Muscle of back (tissue), 13 donors: Measurements from ENCODE around the gene BTF3L4. TPM values are rescaled to one million over a fixed set of nuclear protein-coding genes. Genes with fewer than 3 reads are reported as not detected.
A peak's percentile ranks its signal among the peaks of the same experiment; 100 is the strongest.
"Not testable (repeated sequence)": the region's sequence is repeated elsewhere in the genome, so short reads cannot be mapped to it uniquely, and the experiment has no call there.

Experiments
- DNase-seq, 3 donors: peaks; one replicate each; pipeline versions ENCODE4 v3.0.0 to v3.0.0-alpha.2; 2013
- long read RNA-seq, 9 donors: transcript quantifications; one replicate each; lab custom pipeline, GENCODE V29; 2026
- polyA plus RNA-seq, 10 donors: library from polyadenylated mRNA; unstranded; fragments of 120-200 nt; gene quantifications; one replicate each; pipeline ENCODE4 v1.2.1, GENCODE V29; 2013; ENCODE audit not compliant: insufficient read length in 10 of 10

The BTF3L4 gene
- 10 to 100 TPM; 64.5 to 84.7 (median 75.4) TPM for polyA plus RNA-seq
- long read RNA-seq, donor 1, full-length matches to known transcripts: 31 of 36 reads
- long read RNA-seq, donor 1, partial matches to known transcripts: 5 of 36 reads
- long read RNA-seq, donor 1, other reads (novel, unspliced or antisense): 0 of 36 reads
- long read RNA-seq, donor 2, full-length matches to known transcripts: 42 of 42 reads
- long read RNA-seq, donor 2, partial matches to known transcripts: 0 of 42 reads
- long read RNA-seq, donor 2, other reads (novel, unspliced or antisense): 0 of 42 reads
- long read RNA-seq, donor 3: 0 reads
- long read RNA-seq, donor 4, full-length matches to known transcripts: 36 of 36 reads
- long read RNA-seq, donor 4, partial matches to known transcripts: 0 of 36 reads
- long read RNA-seq, donor 4, other reads (novel, unspliced or antisense): 0 of 36 reads
- long read RNA-seq, donor 5, full-length matches to known transcripts: 52 of 52 reads
- long read RNA-seq, donor 5, partial matches to known transcripts: 0 of 52 reads
- long read RNA-seq, donor 5, other reads (novel, unspliced or antisense): 0 of 52 reads
- long read RNA-seq, donor 6, full-length matches to known transcripts: 60 of 60 reads
- long read RNA-seq, donor 6, partial matches to known transcripts: 0 of 60 reads
- long read RNA-seq, donor 6, other reads (novel, unspliced or antisense): 0 of 60 reads
- long read RNA-seq, donor 7, full-length matches to known transcripts: 29 of 29 reads
- long read RNA-seq, donor 7, partial matches to known transcripts: 0 of 29 reads
- long read RNA-seq, donor 7, other reads (novel, unspliced or antisense): 0 of 29 reads
- long read RNA-seq, donor 8, full-length matches to known transcripts: 31 of 31 reads
- long read RNA-seq, donor 8, partial matches to known transcripts: 0 of 31 reads
- long read RNA-seq, donor 8, other reads (novel, unspliced or antisense): 0 of 31 reads
- long read RNA-seq, donor 9, full-length matches to known transcripts: 8 of 8 reads
- long read RNA-seq, donor 9, partial matches to known transcripts: 0 of 8 reads
- long read RNA-seq, donor 9, other reads (novel, unspliced or antisense): 0 of 8 reads

- peak; percentile 89 to 96 (median 94) for DNase-seq
Measured at GRCh38 chr1:52056163-52056936, at the start of gene BTF3L4. TSS of gene BTF3L4 (plus strand) at chr1:52056295. CDS start at chr1:52059848, 3,553 bp downstream.

- peak; percentile 34 to 81 (median 61) for DNase-seq
Measured at GRCh38 chr1:52007215-52008002, 48.7 kb upstream of the BTF3L4 start.

DNA sequence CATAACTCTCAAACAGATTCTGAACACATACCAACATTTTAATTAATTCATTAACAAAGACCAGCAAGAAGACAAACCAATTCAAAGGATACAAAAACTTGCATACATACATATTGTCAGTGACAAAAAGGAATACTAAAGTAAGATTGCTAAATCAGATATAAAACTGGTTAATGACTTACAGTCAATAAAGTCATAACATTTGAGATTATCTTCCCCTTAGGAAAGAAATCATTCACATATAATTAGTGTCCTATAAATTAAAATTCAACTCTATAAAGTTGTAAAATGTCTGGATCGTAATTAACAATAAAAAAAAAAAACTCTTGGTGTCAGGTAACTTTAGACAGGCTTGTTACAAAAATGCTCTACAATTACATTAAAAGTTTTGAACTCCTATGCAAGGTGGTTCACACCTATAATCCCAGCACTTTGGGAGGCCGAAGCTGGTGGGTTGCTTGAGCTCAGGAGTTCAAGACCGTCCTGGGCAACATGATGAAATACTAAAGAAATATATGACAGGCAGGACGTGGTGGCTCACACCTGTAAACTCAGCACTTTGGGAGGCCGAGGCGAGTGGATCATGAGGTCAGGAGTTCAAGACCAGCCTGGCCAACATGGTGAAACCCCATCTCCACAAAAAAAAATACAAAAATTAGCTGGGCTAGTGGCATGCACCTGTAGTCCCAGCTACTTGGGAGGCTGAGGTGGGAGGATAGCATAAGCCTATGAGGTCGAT lies 47.9 kb upstream of the BTF3L4 start:
- DNase-seq: no peak

DNA sequence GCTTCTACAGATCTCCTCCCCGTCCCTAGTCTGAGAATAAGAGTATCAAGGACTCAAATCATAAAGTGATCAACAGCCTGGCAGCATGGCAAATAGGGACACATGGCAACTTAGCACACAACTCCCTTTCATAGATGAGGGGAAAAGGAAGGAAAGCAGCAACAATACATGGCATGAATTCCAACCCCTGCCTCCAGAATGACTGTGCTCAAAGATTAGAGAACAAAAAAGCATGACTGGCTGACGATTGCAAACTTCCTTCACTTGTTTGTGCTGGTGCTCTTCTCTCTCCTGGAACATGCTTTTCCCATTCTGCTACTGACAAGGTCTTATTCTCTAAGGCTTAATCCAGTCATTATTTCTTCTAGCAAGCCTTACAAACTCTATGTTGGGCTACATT lies 34.0 kb upstream of the BTF3L4 start:
- DNase-seq: no peak

DNA sequence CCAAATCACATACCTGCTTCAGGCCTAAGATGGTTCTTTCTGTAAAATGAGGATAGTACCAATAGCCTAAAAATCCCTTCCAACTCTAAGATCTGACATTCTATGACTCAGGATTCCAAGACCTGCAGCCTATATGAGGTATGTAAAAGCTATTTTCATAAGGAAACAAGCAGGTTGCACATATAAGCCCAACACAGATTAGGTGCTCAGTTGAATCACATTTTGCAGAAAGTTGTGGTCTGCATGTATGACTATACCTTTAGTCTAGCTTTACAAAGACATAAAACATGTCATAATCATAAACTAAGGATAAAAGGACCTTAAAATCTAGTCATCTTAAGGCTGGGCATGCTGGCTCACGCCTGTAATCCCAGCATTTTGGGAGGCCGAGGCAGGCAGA lies 29.8 kb upstream of the BTF3L4 start:
- DNase-seq: no peak

DNA sequence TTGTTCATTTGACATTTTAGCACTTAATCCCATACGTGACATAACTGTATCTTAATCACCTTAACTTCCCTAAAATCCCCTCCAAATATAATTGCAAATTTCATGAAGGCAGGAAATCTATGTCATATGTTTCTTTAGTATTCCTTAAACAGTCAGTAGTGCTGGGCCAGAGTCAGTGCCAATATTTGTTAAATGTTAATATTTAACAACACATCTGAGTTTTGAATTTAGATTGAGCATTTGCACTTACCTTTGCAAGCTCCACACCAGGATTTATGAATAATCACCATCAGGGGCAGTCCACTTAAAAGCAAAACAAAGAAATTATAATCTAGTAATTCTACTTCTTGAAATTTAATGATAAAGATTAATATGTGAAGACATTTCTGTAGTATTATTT lies 27.8 kb upstream of the BTF3L4 start:
- no peak for DNase-seq

GRCh38 chr1:52028839-52029238 lies 27.3 kb upstream of the BTF3L4 start:
- not testable (repeated sequence) for DNase-seq

DNA sequence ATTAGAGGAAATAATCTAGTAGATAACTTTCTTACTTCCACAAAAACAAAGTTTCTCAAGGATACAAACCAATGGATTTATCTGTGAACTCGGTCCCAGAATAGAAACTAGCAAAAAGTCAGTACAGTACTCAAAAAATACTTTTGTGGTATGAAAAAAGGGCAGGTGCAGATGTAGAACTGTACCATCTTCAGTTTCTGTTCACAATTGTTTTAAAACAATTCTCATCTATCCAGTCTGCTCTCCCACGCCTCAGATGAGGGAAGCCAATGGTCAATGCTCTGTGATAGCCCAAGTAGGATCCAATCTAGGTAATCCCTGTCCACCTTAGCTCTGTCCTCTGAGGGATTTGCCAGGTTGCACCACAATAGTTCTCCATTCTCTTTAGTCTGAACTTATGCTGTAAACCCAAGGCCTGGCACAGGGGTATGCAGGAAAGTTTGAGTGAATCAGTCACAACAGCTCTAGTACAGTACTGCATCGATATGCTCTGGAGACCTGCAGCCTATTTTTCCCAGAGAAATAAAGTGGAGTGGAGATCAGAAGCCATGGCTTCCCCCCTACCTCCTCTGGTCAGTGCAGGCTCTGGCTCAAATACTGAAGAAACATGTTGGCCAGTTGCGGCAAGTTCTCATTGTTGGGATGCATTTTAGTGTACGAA lies 23.8 kb upstream of the BTF3L4 start:
- no peak for DNase-seq

DNA sequence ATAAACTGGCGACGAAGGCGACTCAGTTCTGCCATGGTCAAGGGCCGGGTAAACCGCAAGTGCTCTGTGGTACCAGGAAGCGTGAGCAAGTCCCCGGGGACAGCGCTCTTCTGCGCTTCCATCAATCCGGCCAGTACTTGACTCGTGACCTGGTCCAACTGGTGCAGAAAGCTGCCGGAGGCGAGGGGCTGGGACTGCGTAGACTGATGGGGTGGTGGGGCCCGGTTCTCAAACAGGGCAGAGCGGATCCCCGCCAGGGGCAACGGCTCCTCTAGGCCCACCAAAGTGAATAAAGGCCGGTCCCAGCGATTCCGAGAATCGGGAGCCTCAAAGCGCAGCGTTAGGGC lies 23.3 kb upstream of the BTF3L4 start:
- no peak for DNase-seq

DNA sequence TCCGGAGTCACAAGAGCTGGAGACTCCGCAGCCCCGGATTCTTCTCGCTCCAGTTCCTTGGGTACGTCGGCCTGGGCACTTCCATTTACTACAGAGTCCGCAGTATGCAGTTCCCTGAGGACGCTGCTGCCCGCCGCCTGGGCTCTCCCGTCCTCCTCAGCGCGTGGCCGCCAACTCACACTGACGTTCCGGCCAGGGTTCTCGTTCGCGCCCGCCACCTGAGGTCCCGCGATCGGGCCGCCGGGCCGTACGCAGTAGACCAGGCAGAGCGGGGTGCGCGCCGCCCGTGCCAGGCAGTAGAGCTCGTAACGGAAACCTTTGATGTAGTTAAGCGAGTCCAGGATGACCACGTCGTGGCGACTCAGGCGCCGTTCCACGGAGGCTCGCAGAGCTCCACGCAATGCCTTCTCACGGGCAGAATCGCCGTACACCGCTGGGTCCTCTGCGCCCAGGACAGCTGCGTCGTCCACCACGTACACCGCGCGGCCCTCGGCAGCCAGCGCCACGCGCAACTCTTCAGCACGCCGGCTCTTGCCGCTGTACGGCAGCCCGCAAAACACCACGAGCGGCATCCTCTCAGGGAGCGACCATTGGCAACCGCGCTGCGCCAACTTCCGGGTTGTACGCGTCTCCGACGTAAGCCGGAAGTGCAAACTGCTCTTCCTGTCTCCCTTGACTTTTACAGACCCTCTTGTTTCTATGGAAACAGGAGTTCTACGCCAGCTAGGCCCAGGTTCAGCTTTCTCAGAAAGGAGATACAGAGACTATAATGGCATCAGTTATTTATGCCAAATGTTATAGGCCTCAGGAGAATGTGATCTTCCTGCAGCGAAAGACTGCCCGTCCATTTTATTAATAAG lies 22.7 kb upstream of the BTF3L4 start, which contains the start of gene KTI12:
Gene KTI12, minus strand, starts transcription at position 621 of the 860 bp plus-strand sequence. Its CDS starts 49 bp downstream, at position 572.
- peak; percentile 88 to 96 (median 94) for DNase-seq

DNA sequence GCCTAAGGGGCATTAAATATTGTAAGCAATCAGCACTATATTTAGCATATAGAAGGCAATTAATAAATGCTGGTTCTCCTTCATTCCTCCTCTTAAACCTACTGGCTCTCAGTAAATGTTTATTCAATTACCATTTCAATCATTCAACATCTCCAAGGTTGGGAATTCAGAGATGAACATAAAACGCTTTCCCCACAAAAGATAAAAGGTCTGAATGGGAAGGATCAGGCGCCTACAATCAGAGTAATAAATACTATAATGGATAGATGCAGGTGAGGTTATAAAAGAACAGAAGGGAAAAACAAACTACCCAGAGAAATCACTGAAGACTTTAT lies 22.1 kb upstream of the BTF3L4 start:
- no peak for DNase-seq

GRCh38 chr1:52037402-52037814 lies 18.7 kb upstream of the BTF3L4 start:
- no peak for DNase-seq

DNA sequence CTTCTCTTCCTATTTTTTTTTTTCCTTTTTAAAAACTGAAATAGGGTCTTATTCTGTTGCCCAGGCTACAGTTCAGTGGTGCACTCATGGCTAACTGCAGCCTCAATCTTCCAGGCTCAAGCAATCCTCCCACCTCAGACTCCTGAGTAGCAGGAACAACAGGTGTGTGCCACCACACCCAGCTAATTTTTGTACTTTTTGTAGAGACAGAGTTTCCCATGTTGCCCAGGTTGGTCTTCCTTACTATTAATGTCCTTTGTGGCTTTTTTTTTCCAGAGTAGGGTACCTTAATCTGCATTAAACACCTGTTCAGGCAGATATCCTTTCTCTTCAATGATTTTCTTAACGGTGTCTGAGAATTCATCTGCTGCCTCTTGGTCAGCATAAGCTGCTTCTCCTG lies 18.2 kb upstream of the BTF3L4 start:
- no peak for DNase-seq

DNA sequence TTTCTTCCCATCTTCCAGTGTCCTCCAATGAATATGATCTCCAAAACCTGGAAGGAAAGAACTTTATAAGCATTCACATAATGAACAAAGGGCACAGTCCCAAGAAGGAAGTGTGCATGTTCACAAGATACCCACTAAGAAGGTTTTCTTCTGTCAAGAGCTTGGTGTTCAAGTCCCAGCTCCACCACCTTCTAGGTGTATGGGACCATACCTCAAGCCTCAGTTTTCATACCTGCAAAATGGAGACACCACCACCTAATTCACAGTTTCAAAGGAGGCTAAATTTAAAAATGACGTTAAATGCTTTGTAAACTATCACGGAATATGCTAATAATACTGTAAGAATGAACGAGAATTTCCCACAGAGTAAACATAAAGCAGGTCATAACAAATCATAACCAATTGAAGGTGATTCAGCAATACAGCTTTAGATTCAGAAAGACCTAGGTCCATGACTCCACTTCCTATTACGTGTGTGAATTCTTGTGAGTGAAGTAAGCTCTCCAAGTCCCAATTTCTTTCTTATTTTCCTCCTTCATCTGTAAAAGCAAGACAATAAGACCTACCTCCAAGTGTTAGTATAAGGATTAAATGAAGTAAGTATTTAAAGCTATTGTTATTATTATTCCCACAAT lies 14.4 kb upstream of the BTF3L4 start:
- DNase-seq: no peak

- no peak for DNase-seq
Measured at GRCh38 chr1:52045236-52045635, 10.9 kb upstream of the BTF3L4 start.

DNA sequence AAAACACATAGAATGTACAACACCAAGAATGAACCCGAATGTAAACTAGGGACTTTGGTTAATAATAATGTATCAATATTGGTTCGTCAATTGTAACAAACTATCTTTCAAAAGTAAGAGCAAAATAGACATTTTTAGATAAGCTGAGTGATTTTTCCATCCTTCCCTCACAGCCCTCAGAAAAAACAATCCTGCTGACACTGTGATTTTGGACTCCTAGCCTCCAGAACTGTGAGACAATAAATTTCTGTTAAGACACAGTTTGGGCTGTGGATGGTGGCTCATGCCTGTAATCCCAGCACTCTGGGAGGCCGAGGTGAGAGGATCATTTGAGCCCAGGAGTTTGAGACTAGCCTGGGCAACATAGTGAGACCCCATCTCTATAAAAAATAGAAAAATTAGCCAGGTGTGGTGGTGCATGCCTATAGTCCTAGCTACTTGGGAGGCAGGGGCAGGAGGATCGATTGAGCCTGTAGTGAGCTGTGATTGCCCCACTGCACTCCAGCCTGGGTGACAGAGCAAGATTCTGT lies 10.4 kb upstream of the BTF3L4 start:
- DNase-seq: not testable (repeated sequence)

- DNase-seq: not testable (repeated sequence)
Measured at GRCh38 chr1:52049337-52049736, 6.8 kb upstream of the BTF3L4 start.

DNA sequence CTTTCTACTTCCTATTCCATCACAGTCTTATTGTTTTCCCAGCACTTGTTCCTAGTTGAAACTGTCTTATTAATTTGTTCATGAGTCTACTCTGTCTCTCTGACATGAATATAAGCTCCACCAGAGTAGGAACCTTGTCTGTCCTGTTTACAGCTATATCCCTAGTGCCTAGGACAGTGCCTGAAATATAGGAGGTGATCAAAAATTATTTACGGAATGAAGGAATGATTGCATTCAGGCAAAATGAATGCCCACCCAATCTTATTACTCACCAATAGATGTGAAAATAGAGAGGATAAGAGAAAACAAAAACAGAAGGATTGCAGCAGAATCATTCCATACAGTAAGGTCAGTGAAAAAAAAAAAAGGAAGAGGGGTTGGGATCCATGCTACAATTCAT lies 2.2 kb upstream of the BTF3L4 start:
- DNase-seq: no peak
